HepG2 (cell line): ENCODE results near the gene ACACA. TPM values are rescaled to one million over a fixed set of nuclear protein-coding genes. Genes with fewer than 3 reads are reported as not detected.

Source experiments
- ARHGAP35 ChIP-seq: sonication (generic); formaldehyde crosslinking; IDR thresholded peaks from 2 replicates; pipeline ENCODE4 v1.9.0; 2022; ENCODE audit warnings: mild to moderate bottlenecking, inconsistent platforms, moderate library complexity, missing genetic modification reagents, borderline replicate concordance
- GABPB1 ChIP-seq: IDR thresholded peaks from 2 replicates; pipeline ENCODE4 v1.6.1; 2016; ENCODE audit warnings: mild to moderate bottlenecking, missing genetic modification reagents, moderate library complexity, missing compliant biosample characterization
- GFI1 ChIP-seq: sonication (generic); formaldehyde crosslinking; IDR thresholded peaks from 2 replicates; pipeline ENCODE4 v1.5.0; 2020; ENCODE audit warnings: missing genetic modification reagents, mild to moderate bottlenecking, borderline replicate concordance
- HDAC6 ChIP-seq: fragments of 200-600 bp; sonication (generic); IDR thresholded peaks from 2 replicates; pipeline ENCODE4 v1.7.0; 2017; ENCODE audit warnings: mild to moderate bottlenecking, antibody characterized with exemption, low read length, low read depth
- HOXA3 ChIP-seq: sonication (generic); formaldehyde crosslinking; IDR thresholded peaks from 2 replicates; pipeline ENCODE4 v1.5.0; 2020; ENCODE audit warnings: missing genetic modification reagents
- HOXA9 ChIP-seq: sonication (generic); formaldehyde crosslinking; IDR thresholded peaks from 2 replicates; pipeline ENCODE4 v1.8.1; 2022; ENCODE audit warnings: missing genetic modification reagents, mild to moderate bottlenecking, moderate library complexity, borderline replicate concordance
- MAFK ChIP-seq, 2 experiments: IDR thresholded peaks in 1 of 2; conservative IDR thresholded peaks in 1 of 2; 2 replicates each; pipeline ENCODE4 v1.6.1; 2011; ENCODE audit warnings: improper control_type of control experiment in 2 of 2, low read length in 2 of 2
- MAX ChIP-seq: IDR thresholded peaks from 2 replicates; pipeline ENCODE4 v1.6.1; 2012; ENCODE audit warnings: inconsistent platforms
- MEF2D ChIP-seq: sonication (generic); formaldehyde crosslinking; IDR thresholded peaks from 2 replicates; pipeline ENCODE4 v1.5.1; 2020; ENCODE audit warnings: mild to moderate bottlenecking, missing genetic modification reagents
- MEIS1 ChIP-seq: sonication (generic); formaldehyde crosslinking; IDR thresholded peaks from 2 replicates; pipeline ENCODE4 v1.9.0; 2021; ENCODE audit warnings: mild to moderate bottlenecking, missing genetic modification reagents, moderate library complexity, borderline replicate concordance
- MXD1 ChIP-seq: sonication (generic); formaldehyde crosslinking; IDR thresholded peaks from 2 replicates; pipeline ENCODE4 v1.4.0; 2020; ENCODE audit warnings: mild to moderate bottlenecking, missing genetic modification reagents
- POLR2G ChIP-seq: fragments of 200-400 bp; formaldehyde crosslinking; IDR thresholded peaks from 2 replicates; pipeline ENCODE4 v1.6.1; 2018; ENCODE audit warnings: mild to moderate bottlenecking, low read depth, low read length, moderate library complexity
- RBM39 ChIP-seq: fragments of 200-400 bp; formaldehyde crosslinking; IDR thresholded peaks from one replicate; pipeline ENCODE4 v1.6.1; 2018; ENCODE audit warnings: antibody characterized with exemption, mild to moderate bottlenecking, low read depth, low read length; ENCODE audit not compliant: poor library complexity, severe bottlenecking
- REL ChIP-seq: sonication (generic); formaldehyde crosslinking; conservative IDR thresholded peaks from 2 replicates; pipeline ENCODE4 v1.8.0; 2022; ENCODE audit warnings: mild to moderate bottlenecking, missing genetic modification reagents, moderate library complexity
- SALL1 ChIP-seq: sonication (generic); formaldehyde crosslinking; IDR thresholded peaks from 2 replicates; pipeline ENCODE4 v1.8.0; 2022; ENCODE audit warnings: mild to moderate bottlenecking, missing genetic modification reagents
- TBX2 ChIP-seq: sonication (generic); formaldehyde crosslinking; IDR thresholded peaks from 2 replicates; pipeline ENCODE4 v1.5.0; 2020; ENCODE audit warnings: missing genetic modification reagents, mild to moderate bottlenecking, borderline replicate concordance
- ZBTB7B ChIP-seq: sonication (generic); formaldehyde crosslinking; IDR thresholded peaks from 2 replicates; pipeline ENCODE4 v1.4.0; 2020; ENCODE audit warnings: missing genetic modification reagents
- ZIK1 ChIP-seq: sonication (generic); formaldehyde crosslinking; IDR thresholded peaks from 2 replicates; pipeline ENCODE4 v1.5.0; 2020; ENCODE audit warnings: mild to moderate bottlenecking, low read depth, missing genetic modification reagents, borderline replicate concordance
- ZKSCAN5 ChIP-seq: sonication (generic); formaldehyde crosslinking; IDR thresholded peaks from 2 replicates; pipeline ENCODE4 v1.5.1; 2020; ENCODE audit warnings: mild to moderate bottlenecking, missing genetic modification reagents
- ZNF264 ChIP-seq: sonication (generic); formaldehyde crosslinking; IDR thresholded peaks from 2 replicates; pipeline ENCODE4 v1.4.0; 2020; ENCODE audit warnings: missing genetic modification reagents
- ZNF30 ChIP-seq: sonication (generic); formaldehyde crosslinking; IDR thresholded peaks from 2 replicates; pipeline ENCODE4 v1.5.0; 2020; ENCODE audit warnings: mild to moderate bottlenecking, missing genetic modification reagents
- ZNF800 ChIP-seq: sonication (generic); formaldehyde crosslinking; IDR thresholded peaks from 2 replicates; pipeline ENCODE4 v1.4.0; 2020; ENCODE audit warnings: missing genetic modification reagents
- polyA plus RNA-seq, 8 experiments: library from polyadenylated mRNA; depleted of rRNA in 3 of 8; stranded (reverse) in 7 of 8; unstranded in 1 of 8; fragments of >200 nt; fragmentation: Illumina TruSeq in 4 of 8; extraction: Trizol in 4 of 8; gene quantifications; 2 replicates each; pipeline versions ENCODE4 v1.2.1 to v1.2.3, GENCODE V29; 2011 to 2016; ENCODE audit warnings: low read depth in 4 of 8, missing spikeins in 1 of 8, mixed read lengths in 1 of 8; ENCODE audit not compliant: insufficient read depth in 1 of 8
- total RNA-seq, 5 experiments: library from RNA; depleted of rRNA; stranded (reverse); fragments of >200 nt; fragmentation: Illumina TruSeq; extraction: Trizol; gene quantifications; 2 replicates each; pipeline ENCODE4 v1.2.3, GENCODE V29; 2016; ENCODE audit warnings: low read depth in 1 of 5
- TF ChIP-seq, protein P1 (sequence below): fragments of 450-650 bp; IDR thresholded peaks from 2 replicates; pipeline ENCODE4 v1.6.1; 2016
- TF ChIP-seq, protein P2 (sequence below): sonication (generic); formaldehyde crosslinking; IDR thresholded peaks from 2 replicates; pipeline ENCODE4 v1.4.0; 2020; ENCODE audit warnings: missing genetic modification reagents

Gene ACACA
- total and polyA plus RNA-seq, 2 of the 13 experiments (the other 11 are each of a cell fraction or from before 2014, with no cell fraction given) = 39.2 to 47.2 TPM

GRCh38 chr17:37358098-37358829, 48.4 kb downstream of the ACACA start (continued):
- TF ChIP-seq ZBTB7B (CRISPR knock-in tag) (peak; percentile 32; the same call in 1 of the 2 replicates), POLR2G (peak; percentile 85), MEIS1 (CRISPR knock-in tag) (peak; percentile 37; the same call in 1 of the 2 replicates), GFI1 (CRISPR knock-in tag) (0 out of 2 replicates have a peak, but pooled peaks have one; percentile 42), TBX2 (CRISPR knock-in tag) (0 out of 2 replicates have a peak, but pooled peaks have one; percentile 58), ZIK1 (CRISPR knock-in tag) (peak; percentile 50; the same call in 1 of the 2 replicates), HOXA3 (CRISPR knock-in tag) (no peak), ZKSCAN5 (CRISPR knock-in tag) (no peak), MXD1 (CRISPR knock-in tag) (no peak), REL (CRISPR knock-in tag) (peak; percentile 75; the same call in 1 of the 2 replicates), SALL1 (peak; percentile 36; the same call in 1 of the 2 replicates), ZNF30 (CRISPR knock-in tag) (0 out of 2 replicates have a peak, but pooled peaks have one; percentile 33), ARHGAP35 (0 out of 2 replicates have a peak, but pooled peaks have one; percentile 18), HDAC6 (no peak), MAFK (conservative IDR thresholded peaks at IDR 0.05 in 1 of 2, IDR thresholded peaks at IDR 0.05 in 1 of 2; ENCODE audit: low read length in 2 of 2) (no peak), MEF2D (CRISPR knock-in tag) (peak; percentile 47; the same call in 1 of the 2 replicates), HOXA9 (CRISPR knock-in tag) (0 out of 2 replicates have a peak, but pooled peaks have one; percentile 30), MAX (peak; percentile 77), GABPB1 (no peak), RBM39 (peak; percentile 15), ZNF264 (CRISPR knock-in tag) (peak; percentile 0; the same call in 1 of the 2 replicates), ZNF800 (no peak)
- TF ChIP-seq, protein P1, sequence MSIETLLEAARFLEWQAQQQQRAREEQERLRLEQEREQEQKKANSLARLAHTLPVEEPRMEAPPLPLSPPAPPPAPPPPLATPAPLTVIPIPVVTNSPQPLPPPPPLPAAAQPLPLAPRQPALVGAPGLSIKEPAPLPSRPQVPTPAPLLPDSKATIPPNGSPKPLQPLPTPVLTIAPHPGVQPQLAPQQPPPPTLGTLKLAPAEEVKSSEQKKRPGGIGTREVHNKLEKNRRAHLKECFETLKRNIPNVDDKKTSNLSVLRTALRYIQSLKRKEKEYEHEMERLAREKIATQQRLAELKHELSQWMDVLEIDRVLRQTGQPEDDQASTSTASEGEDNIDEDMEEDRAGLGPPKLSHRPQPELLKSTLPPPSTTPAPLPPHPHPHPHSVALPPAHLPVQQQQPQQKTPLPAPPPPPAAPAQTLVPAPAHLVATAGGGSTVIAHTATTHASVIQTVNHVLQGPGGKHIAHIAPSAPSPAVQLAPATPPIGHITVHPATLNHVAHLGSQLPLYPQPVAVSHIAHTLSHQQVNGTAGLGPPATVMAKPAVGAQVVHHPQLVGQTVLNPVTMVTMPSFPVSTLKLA = peak; percentile 69
- TF ChIP-seq, protein P2, sequence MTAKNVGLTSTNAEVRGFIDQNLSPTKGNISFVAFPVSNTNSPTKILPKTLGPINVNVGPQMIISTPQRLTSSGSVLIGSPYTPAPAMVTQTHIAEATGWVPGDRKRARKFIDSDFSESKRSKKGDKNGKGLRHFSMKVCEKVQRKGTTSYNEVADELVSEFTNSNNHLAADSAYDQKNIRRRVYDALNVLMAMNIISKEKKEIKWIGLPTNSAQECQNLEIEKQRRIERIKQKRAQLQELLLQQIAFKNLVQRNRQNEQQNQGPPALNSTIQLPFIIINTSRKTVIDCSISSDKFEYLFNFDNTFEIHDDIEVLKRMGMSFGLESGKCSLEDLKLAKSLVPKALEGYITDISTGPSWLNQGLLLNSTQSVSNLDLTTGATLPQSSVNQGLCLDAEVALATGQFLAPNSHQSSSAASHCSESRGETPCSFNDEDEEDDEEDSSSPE (CRISPR knock-in tag) = peak; percentile 16; the same call in 1 of the 2 replicates
